Measurements from ENCODE around the gene PRLHR.

PRLHR gene

GRCh38 chr10:118581340-118581739, 14.1 kb downstream of the PRLHR start:
- Mint-ChIP-seq H3K36me3 (ENCODE audit: low read depth) (no peaks in the 10 kb centered on the region), H3K27me3 (ENCODE audit: low read depth) (peaks cover 6% of the 10 kb centered on the region), H3K4me3 (no peak overlapping the region), H3K27ac (no peak overlapping the region), H3K4me1 (ENCODE audit: low read depth) (no peaks in the 10 kb centered on the region), H3K9me3 (no peaks in the 10 kb centered on the region)
- no peak for DNase-seq (ENCODE audit: low spot score)

DNA sequence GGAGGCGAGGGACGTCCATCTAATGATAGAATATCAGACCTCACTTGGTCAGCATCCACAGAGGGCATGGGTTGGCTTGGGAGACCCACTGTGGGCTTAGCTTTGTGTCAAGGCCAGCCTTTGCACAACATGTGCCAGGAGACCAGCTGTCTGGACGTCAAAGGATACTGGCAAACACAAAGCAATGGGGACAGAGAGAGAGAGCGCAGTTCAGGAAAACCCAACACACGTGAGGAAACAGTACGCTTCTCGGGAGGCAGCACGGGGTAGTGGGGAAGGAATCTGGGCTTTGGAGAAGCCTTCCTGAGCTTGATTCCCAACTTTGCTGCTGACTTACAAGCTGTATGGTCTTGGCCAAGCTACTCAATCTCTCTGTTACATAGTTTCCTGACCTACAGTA, 14.7 kb downstream of the PRLHR start:
- no peak overlapping the region for H3K4me3 Mint-ChIP-seq
- H3K9me3 Mint-ChIP-seq: no peaks in the 10 kb centered on the region
- H3K36me3 Mint-ChIP-seq (ENCODE audit: low read depth): no peaks in the 10 kb centered on the region
- H3K27ac Mint-ChIP-seq: no peak overlapping the region
- peaks cover 6% of the 10 kb centered on the region for H3K27me3 Mint-ChIP-seq (ENCODE audit: low read depth)
- no peak for DNase-seq (ENCODE audit: low spot score)
- no peaks in the 10 kb centered on the region for H3K4me1 Mint-ChIP-seq (ENCODE audit: low read depth)

DNA sequence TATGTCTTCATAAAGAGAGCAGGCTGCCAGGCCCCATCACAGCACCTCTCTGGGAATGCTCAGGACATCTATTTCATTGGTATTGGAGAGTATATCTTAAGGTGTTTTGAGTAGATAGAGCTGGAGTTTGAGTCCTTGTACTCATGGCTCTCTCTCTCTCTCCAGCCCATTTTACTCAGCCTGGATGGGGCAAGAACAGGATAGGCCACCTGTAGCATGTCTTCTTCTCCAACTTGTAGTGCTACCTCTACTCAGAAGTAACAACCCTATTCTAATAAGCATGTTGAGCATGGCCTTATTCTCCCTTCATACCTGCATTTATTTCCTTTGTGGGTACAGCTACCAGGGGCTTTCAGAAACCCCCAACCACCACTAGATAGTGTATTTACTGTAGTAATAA, 21.9 kb downstream of the PRLHR start:
- H3K36me3 Mint-ChIP-seq (ENCODE audit: low read depth): no peaks in the 10 kb centered on the region
- no peak overlapping the region for H3K27ac Mint-ChIP-seq
- no peaks in the 10 kb centered on the region for H3K4me1 Mint-ChIP-seq (ENCODE audit: low read depth)
- DNase-seq (ENCODE audit: low spot score): no peak
- peaks cover 16% of the 10 kb centered on the region for H3K27me3 Mint-ChIP-seq (ENCODE audit: low read depth)
- H3K4me3 Mint-ChIP-seq: no peak overlapping the region
- no peaks in the 10 kb centered on the region for H3K9me3 Mint-ChIP-seq

- no peaks in the 10 kb centered on the region for H3K4me1 Mint-ChIP-seq (ENCODE audit: low read depth)
- H3K36me3 Mint-ChIP-seq (ENCODE audit: low read depth): no peaks in the 10 kb centered on the region
- H3K27me3 Mint-ChIP-seq (ENCODE audit: low read depth): peaks cover 17% of the 10 kb centered on the region
- H3K27ac Mint-ChIP-seq: no peak overlapping the region
- H3K9me3 Mint-ChIP-seq: no peaks in the 10 kb centered on the region
- DNase-seq (ENCODE audit: low spot score): no peak
- H3K4me3 Mint-ChIP-seq: no peak overlapping the region
Observed at GRCh38 chr10:118572256-118573041, 23.0 kb downstream of the PRLHR start.

DNA sequence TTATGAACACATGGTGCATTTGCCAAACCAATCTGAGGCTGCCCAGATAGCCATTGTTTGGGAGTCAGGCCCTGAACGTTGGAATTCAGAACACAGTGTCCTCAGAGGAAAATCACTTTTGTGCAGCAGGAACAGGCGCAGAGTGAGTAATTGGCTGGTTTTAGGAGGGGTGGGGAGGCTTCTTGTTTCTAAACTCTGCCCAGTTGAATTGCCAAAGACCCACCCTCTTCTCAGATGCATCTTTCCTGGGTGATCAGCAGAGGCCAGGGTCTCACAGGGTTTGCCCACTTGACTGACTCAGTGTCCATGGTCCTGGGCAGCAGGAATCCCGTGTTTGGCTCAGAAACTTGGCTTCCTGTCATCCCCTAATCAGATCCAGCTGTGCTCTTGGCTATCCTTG, 24.3 kb downstream of the PRLHR start:
- H3K9me3 Mint-ChIP-seq: no peaks in the 10 kb centered on the region
- no peaks in the 10 kb centered on the region for H3K4me1 Mint-ChIP-seq (ENCODE audit: low read depth)
- H3K27me3 Mint-ChIP-seq (ENCODE audit: low read depth): peaks cover 14% of the 10 kb centered on the region
- no peak overlapping the region for H3K27ac Mint-ChIP-seq
- no peaks in the 10 kb centered on the region for H3K36me3 Mint-ChIP-seq (ENCODE audit: low read depth)
- no peak for DNase-seq (ENCODE audit: low spot score)
- no peak overlapping the region for H3K4me3 Mint-ChIP-seq

DNA sequence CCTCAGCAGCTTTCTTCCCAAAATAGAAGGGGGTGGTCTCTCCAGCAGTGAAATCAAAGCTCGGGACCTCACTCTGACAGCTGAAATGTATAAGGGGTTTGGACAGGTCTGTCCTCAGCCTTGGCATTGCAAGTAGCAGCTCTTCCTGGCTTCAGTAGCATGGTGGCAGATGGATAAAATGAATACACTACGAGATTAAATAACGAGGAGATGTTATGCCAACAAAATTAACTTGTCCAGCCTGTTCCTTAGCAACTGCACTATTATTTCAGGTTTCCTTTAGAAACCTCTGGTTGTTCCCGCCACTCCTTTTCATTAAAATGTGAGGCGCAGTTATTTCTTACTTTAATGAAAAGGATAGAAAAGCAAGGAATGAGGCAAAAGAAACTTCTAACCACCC, 24.9 kb downstream of the PRLHR start:
- H3K4me1 Mint-ChIP-seq (ENCODE audit: low read depth): no peaks in the 10 kb centered on the region
- no peak for DNase-seq (ENCODE audit: low spot score)
- no peaks in the 10 kb centered on the region for H3K36me3 Mint-ChIP-seq (ENCODE audit: low read depth)
- no peak overlapping the region for H3K4me3 Mint-ChIP-seq
- no peaks in the 10 kb centered on the region for H3K9me3 Mint-ChIP-seq
- peaks cover 12% of the 10 kb centered on the region for H3K27me3 Mint-ChIP-seq (ENCODE audit: low read depth)
- H3K27ac Mint-ChIP-seq: no peak overlapping the region

DNA sequence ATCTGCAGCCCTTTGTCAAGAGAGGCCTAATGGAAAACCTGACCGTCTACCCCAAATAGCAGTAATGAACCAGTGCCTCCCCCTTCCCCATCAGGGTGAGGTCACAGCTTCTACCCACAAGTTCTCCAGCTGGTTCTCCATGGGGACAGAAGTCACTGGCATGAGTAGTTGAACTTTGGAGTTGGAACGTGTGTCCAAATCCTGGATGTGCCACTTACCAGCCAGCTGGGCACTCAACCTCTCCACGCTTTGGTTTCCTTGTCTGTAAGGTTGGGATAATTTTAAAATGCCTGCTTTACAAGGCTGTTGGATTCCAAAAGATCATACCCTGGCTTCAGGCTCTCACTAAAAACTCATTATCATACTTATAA, 25.6 kb downstream of the PRLHR start:
- H3K27ac Mint-ChIP-seq: no peak overlapping the region
- H3K4me1 Mint-ChIP-seq (ENCODE audit: low read depth): no peaks in the 10 kb centered on the region
- DNase-seq (ENCODE audit: low spot score): no peak
- H3K27me3 Mint-ChIP-seq (ENCODE audit: low read depth): peaks cover 12% of the 10 kb centered on the region
- no peak overlapping the region for H3K4me3 Mint-ChIP-seq
- no peaks in the 10 kb centered on the region for H3K9me3 Mint-ChIP-seq
- H3K36me3 Mint-ChIP-seq (ENCODE audit: low read depth): no peaks in the 10 kb centered on the region

DNA sequence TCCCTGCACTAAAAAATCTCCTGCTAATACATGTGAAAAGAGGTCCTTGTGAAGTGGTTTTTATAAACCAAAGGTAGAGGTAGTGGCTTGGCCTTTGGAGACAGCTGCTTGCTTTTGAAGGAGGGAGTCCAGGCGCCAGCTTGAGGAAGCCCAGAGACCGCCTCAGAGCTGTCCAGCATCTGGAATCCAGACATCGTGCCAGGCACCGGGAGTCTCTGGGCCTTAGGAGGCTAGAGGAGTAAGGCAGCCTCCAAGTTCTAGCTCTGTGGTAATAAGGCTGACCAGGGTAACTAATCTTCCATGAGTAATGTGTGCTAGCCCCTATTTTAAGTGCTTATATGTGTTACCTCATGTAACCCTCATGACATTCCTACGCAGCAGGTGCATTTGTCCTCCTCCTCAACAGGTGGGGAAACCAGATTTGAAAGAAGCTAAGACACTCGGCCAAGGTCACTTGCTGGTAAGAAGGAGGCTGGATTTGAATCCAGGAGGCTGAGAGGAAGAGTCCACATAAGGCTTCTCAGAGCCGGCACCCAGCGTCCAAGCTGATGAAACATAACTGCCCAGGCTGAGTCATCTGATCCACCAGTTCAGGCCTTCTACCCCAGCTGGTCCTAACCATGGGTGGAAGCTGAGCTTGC, 26.1 kb downstream of the PRLHR start:
- no peak for DNase-seq (ENCODE audit: low spot score)
- Mint-ChIP-seq H3K4me1 (ENCODE audit: low read depth) (no peaks in the 10 kb centered on the region), H3K9me3 (no peaks in the 10 kb centered on the region), H3K27me3 (ENCODE audit: low read depth) (peaks cover 9% of the 10 kb centered on the region), H3K27ac (no peak overlapping the region), H3K36me3 (ENCODE audit: low read depth) (no peaks in the 10 kb centered on the region), H3K4me3 (no peak overlapping the region)

- Mint-ChIP-seq H3K9me3 (no peaks in the 10 kb centered on the region), H3K27me3 (ENCODE audit: low read depth) (peaks cover 11% of the 10 kb centered on the region), H3K27ac (no peak overlapping the region), H3K4me3 (no peak overlapping the region), H3K36me3 (ENCODE audit: low read depth) (no peaks in the 10 kb centered on the region), H3K4me1 (ENCODE audit: low read depth) (no peaks in the 10 kb centered on the region)
- peak; percentile 25 for DNase-seq (ENCODE audit: low spot score)
Observed at GRCh38 chr10:118568327-118568848, 27.1 kb downstream of the PRLHR start.

DNA sequence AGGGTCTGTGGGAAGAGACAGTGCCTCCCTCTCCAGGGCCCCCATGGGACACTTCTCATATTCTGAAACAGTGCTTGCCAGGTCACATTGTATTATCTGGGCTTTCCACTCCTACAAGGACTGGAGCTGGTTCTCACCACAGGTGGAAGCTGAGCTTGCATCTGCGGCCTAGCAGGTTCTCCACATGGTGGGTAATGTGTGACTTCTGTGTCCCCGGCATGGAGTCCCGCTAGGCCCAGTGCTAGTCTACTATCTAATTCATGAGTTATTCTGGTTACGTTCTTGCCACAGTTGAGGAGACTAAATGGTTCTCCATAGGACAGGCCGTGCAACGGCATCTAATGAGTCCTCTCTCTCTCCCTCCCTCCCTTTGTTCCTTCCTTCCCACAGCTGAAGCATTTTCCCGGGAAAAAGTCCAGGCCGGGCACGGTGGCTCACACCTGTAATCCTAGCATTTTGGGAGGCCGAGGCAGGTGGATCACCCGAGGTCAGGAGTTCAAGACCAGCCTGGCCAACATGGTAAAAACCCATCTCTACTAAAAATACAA, 27.7 kb downstream of the PRLHR start:
- Mint-ChIP-seq H3K27ac (no peak overlapping the region), H3K9me3 (no peaks in the 10 kb centered on the region), H3K27me3 (ENCODE audit: low read depth) (peaks cover 11% of the 10 kb centered on the region), H3K4me1 (ENCODE audit: low read depth) (no peaks in the 10 kb centered on the region), H3K4me3 (no peak overlapping the region), H3K36me3 (ENCODE audit: low read depth) (no peaks in the 10 kb centered on the region)
- no peak for DNase-seq (ENCODE audit: low spot score)

DNA sequence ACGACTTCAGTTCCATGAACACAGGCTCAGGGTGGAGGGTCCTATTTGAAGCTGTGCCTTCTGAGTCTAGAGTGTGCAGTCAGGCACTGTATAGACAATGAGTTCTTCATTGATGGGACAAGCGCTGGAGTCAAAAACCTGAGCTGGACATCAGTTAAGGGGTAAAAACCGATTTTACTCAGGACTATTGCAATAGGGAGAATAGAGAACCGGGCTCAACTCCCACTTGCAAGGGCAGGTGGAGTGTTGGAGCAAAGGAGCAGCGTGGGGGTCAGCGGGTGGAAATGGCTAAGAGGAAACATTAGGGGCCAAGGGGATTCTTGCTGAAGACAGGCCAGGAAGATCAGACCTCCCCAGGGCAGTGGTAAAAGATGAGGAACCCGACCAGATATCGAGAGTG, 28.5 kb downstream of the PRLHR start:
- no peaks in the 10 kb centered on the region for H3K4me1 Mint-ChIP-seq (ENCODE audit: low read depth)
- H3K27me3 Mint-ChIP-seq (ENCODE audit: low read depth): peaks cover 16% of the 10 kb centered on the region
- no peak overlapping the region for H3K27ac Mint-ChIP-seq
- no peak overlapping the region for H3K4me3 Mint-ChIP-seq
- no peaks in the 10 kb centered on the region for H3K9me3 Mint-ChIP-seq
- H3K36me3 Mint-ChIP-seq (ENCODE audit: low read depth): no peaks in the 10 kb centered on the region
- no peak for DNase-seq (ENCODE audit: low spot score)

DNA sequence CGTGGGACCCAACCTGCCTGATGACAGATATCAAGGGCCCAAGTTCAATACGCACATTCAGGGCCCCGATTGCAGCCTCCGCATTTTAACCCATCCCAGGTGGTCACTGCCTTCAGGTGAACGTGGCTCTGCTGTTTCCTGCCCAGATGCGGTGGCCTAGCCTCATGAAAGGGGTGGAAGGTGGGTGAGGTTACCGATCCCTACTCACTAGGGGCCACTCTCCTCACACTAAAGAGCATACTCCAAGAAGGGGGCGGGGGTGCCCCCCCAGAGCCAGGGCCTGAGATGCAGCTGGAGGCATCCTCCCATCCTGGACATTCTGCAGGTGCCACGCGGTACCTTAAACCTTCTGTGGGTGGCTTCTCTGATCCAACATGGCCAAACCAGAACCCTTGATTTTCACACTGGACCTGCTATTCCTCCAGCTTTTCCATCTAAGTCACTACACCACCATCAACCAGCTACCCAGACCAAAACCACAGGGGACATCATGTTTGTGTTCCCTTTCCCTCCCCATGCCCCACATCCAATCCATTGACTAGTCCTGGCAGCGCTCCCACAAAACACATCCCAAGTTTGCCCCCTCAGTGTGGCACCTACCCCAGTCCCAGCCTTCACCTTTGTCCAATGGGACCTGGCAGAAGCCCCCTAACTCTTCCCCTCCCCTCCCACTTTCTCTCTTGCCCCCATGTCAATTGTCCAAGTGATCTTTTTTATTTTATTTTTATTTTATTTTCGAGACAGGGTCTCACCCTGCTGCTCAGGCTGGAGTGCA, 30.0 kb downstream of the PRLHR start:
- no peak overlapping the region for H3K4me3 Mint-ChIP-seq
- no peaks in the 10 kb centered on the region for H3K4me1 Mint-ChIP-seq (ENCODE audit: low read depth)
- H3K27me3 Mint-ChIP-seq (ENCODE audit: low read depth): peaks cover 22% of the 10 kb centered on the region
- no peak for DNase-seq (ENCODE audit: low spot score)
- no peaks in the 10 kb centered on the region for H3K36me3 Mint-ChIP-seq (ENCODE audit: low read depth)
- H3K9me3 Mint-ChIP-seq: no peaks in the 10 kb centered on the region
- H3K27ac Mint-ChIP-seq: no peak overlapping the region

GRCh38 chr10:118564652-118565051, 30.8 kb downstream of the PRLHR start:
- Mint-ChIP-seq H3K27me3 (ENCODE audit: low read depth) (peaks cover 16% of the 10 kb centered on the region), H3K4me3 (no peak overlapping the region), H3K36me3 (ENCODE audit: low read depth) (no peaks in the 10 kb centered on the region), H3K27ac (no peak overlapping the region), H3K9me3 (no peaks in the 10 kb centered on the region), H3K4me1 (ENCODE audit: low read depth) (no peaks in the 10 kb centered on the region)
- no peak for DNase-seq (ENCODE audit: low spot score)

- H3K9me3 Mint-ChIP-seq: no peaks in the 10 kb centered on the region
- no peaks in the 10 kb centered on the region for H3K36me3 Mint-ChIP-seq (ENCODE audit: low read depth)
- peaks cover 17% of the 10 kb centered on the region for H3K27me3 Mint-ChIP-seq (ENCODE audit: low read depth)
- no peak overlapping the region for H3K27ac Mint-ChIP-seq
- no peak for DNase-seq (ENCODE audit: low spot score)
- no peak overlapping the region for H3K4me3 Mint-ChIP-seq
- H3K4me1 Mint-ChIP-seq (ENCODE audit: low read depth): no peaks in the 10 kb centered on the region
Observed at GRCh38 chr10:118564114-118564513, 31.3 kb downstream of the PRLHR start.

Measured in T-helper 2 cell treated with Interferon-gamma antibody and Interleukin-4, amounts not matched to agents 5 μg/mL and 100 μg/mL, for 36 hours (primary cell).